Prostate gland (tissue), 2 donors: ENCODE measurements around the gene IGSF6.

Experiments
- POLR2A ChIP-seq: fragments of 450-650 bp; IDR thresholded peaks from one replicate; pipeline ENCODE4 v1.6.1; 2016; ENCODE audit warnings: antibody characterized with exemption, mild to moderate bottlenecking
- POLR2AphosphoS5 ChIP-seq: sonication (generic); formaldehyde crosslinking; IDR thresholded peaks from one replicate; pipeline ENCODE4 v1.6.1; 2017; ENCODE audit warnings: antibody characterized with exemption
- TF ChIP-seq, protein P1 (sequence below), 4 experiments: fragments of 200-600 bp in 2 of 4; fragments of 450-650 bp in 2 of 4; sonication (generic) in 2 of 4; IDR thresholded peaks; 1 replicate in 3 of 4; 2 replicates in 1 of 4; pipeline ENCODE4 v1.5.1; 2016 to 2019; ENCODE audit warnings: antibody characterized with exemption in 4 of 4, mild to moderate bottlenecking in 2 of 4, moderate library complexity in 2 of 4

DNA sequence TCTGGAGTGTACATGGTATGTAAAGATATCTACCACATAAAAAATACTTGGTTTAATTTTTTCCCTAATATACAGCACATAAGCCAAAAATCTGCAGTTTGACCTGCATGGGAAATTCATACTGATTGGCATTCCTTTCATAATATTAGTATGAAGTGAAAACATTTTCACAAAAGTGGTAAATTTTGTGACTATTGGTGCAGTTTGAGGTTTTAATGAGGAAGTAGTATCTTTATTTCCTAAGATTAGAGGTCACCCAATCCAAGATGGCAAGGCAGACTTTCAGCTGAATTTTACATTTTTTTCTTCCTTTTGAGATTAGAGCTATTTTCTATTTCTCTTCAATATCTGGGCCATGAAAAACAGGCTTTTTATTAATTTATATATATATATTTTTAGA lies 31.8 kb downstream of the IGSF6 start:
- TF ChIP-seq, protein P1, sequence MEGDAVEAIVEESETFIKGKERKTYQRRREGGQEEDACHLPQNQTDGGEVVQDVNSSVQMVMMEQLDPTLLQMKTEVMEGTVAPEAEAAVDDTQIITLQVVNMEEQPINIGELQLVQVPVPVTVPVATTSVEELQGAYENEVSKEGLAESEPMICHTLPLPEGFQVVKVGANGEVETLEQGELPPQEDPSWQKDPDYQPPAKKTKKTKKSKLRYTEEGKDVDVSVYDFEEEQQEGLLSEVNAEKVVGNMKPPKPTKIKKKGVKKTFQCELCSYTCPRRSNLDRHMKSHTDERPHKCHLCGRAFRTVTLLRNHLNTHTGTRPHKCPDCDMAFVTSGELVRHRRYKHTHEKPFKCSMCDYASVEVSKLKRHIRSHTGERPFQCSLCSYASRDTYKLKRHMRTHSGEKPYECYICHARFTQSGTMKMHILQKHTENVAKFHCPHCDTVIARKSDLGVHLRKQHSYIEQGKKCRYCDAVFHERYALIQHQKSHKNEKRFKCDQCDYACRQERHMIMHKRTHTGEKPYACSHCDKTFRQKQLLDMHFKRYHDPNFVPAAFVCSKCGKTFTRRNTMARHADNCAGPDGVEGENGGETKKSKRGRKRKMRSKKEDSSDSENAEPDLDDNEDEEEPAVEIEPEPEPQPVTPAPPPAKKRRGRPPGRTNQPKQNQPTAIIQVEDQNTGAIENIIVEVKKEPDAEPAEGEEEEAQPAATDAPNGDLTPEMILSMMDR (IDR thresholded peaks at IDR 0.05) = no peak
- no peak for TF ChIP-seq POLR2AphosphoS5
- no peak for TF ChIP-seq POLR2A
